RPMI8226 (cell line): ENCODE results near the gene TPPP.
A peak's percentile ranks its signal among the peaks of the same experiment; 100 is the strongest.
"Not testable (repeated sequence)": the region's sequence is repeated elsewhere in the genome, so short reads cannot be mapped to it uniquely, and the experiment has no call there.

Source experiments
- DNase-seq: peaks from one replicate; pipeline ENCODE4 v3.0.0-alpha.2; 2015

Gene TPPP

GRCh38 chr5:693271-694041 lies at the start of gene TPPP:
TPPP (minus strand) TSS chr5:693352; CDS start chr5:678060, 15,292 bp downstream.
- DNase-seq = peak; percentile 94

GRCh38 chr5:742276-742675 lies 49.1 kb upstream of the TPPP start:
- DNase-seq = not testable (repeated sequence)

- DNase-seq = not testable (repeated sequence)
Observed at GRCh38 chr5:734145-734544, 41.0 kb upstream of the TPPP start.

GRCh38 chr5:732754-733454 lies 39.8 kb upstream of the TPPP start:
- not testable (repeated sequence) for DNase-seq

- DNase-seq = not testable (repeated sequence)
Observed at GRCh38 chr5:729225-729624, 36.1 kb upstream of the TPPP start.

GRCh38 chr5:727087-727486 lies 33.9 kb upstream of the TPPP start:
- not testable (repeated sequence) for DNase-seq

GRCh38 chr5:723865-724264 lies 30.7 kb upstream of the TPPP start:
- not testable (repeated sequence) for DNase-seq

GRCh38 chr5:723309-723708 lies 30.2 kb upstream of the TPPP start:
- DNase-seq = not testable (repeated sequence)

GRCh38 chr5:719379-719778 lies 26.2 kb upstream of the TPPP start:
- DNase-seq = not testable (repeated sequence)

GRCh38 chr5:717143-717542 lies 24.0 kb upstream of the TPPP start:
- no peak for DNase-seq

- not testable (repeated sequence) for DNase-seq
Observed at GRCh38 chr5:716740-717139, 23.6 kb upstream of the TPPP start.

- not testable (repeated sequence) for DNase-seq
Observed at GRCh38 chr5:715636-716035, 22.5 kb upstream of the TPPP start.

- not testable (repeated sequence) for DNase-seq
Observed at GRCh38 chr5:714215-715118, 21.3 kb upstream of the TPPP start.

GRCh38 chr5:713686-714085 lies 20.5 kb upstream of the TPPP start:
- DNase-seq = not testable (repeated sequence)

GRCh38 chr5:708848-709517 lies 15.8 kb upstream of the TPPP start:
- not testable (repeated sequence) for DNase-seq

GRCh38 chr5:708374-708773 lies 15.2 kb upstream of the TPPP start:
- not testable (repeated sequence) for DNase-seq

GRCh38 chr5:706127-706526 lies 13.0 kb upstream of the TPPP start:
- not testable (repeated sequence) for DNase-seq

GRCh38 chr5:696753-697702 lies 3.9 kb upstream of the TPPP start:
- DNase-seq = not testable (repeated sequence)

- DNase-seq = peak; percentile 1
Observed at GRCh38 chr5:696191-696590, 3.0 kb upstream of the TPPP start.

- not testable (repeated sequence) for DNase-seq
Observed at GRCh38 chr5:695475-695874, 2.3 kb upstream of the TPPP start.

GRCh38 chr5:694042-694431 lies 885 bp upstream of the TPPP start:
- DNase-seq = peak; percentile 14
